Measurements from ENCODE around the gene TMEM258.

Gene TMEM258

GRCh38 chr11:61833926-61834277 lies 41.5 kb upstream of the TMEM258 start:
- no peak overlapping the region for H3K4me3 ChIP-seq (ENCODE audit: low read depth, low read length)
- peak overlapping the region; percentile 11; the same call in 1 of the 2 replicates for H3K27ac ChIP-seq (ENCODE audit: extremely low read depth, low read depth, low read length)
- H3K9me3 ChIP-seq (ENCODE audit: control insufficient read depth, insufficient read depth, low read depth, low read length) = no peaks in the 10 kb centered on the region
- ChIA-PET POLR2A (interaction anchor here (0.6 kb wide), 1 partner anchor 258 kb away, joined by 3 read pairs; no protein-coding TSS in a partner anchor), CTCF (interaction anchor here (0.6 to 1.3 kb wide), 3 partner anchors 19 to 314 kb away, joined by 3 read pairs; no protein-coding TSS in a partner anchor)
- peaks cover 10% of the 10 kb centered on the region; the same call in 1 of the 2 replicates for H3K4me1 ChIP-seq (ENCODE audit: control insufficient read depth, insufficient read depth, low read length)
- no peak for TF ChIP-seq ZNF366 (tag by site-specific recombination; conservative IDR thresholded peaks at IDR 0.05)
- TF ChIP-seq WT1 (tag by site-specific recombination; IDR thresholded peaks at IDR 0.05) = no peak
- H3K36me3 ChIP-seq (ENCODE audit: control insufficient read depth in 2 of 2, insufficient read depth in 1 of 2, low read length in 2 of 2) = no peaks in the 10 kb centered on the region; a peak in 1 of 3 replicates

GRCh38 chr11:61833471-61833870 lies 41.1 kb upstream of the TMEM258 start:
- H3K4me1 ChIP-seq (ENCODE audit: control insufficient read depth, insufficient read depth, low read length) = peaks cover 10% of the 10 kb centered on the region; the same call in 1 of the 2 replicates
- H3K4me3 ChIP-seq (ENCODE audit: low read depth, low read length) = no peak overlapping the region
- ChIA-PET POLR2A (no interaction called here), CTCF (interaction anchor here (0.6 to 1.3 kb wide), 2 partner anchors 19 to 36 kb away, joined by 3 read pairs; no protein-coding TSS in a partner anchor)
- H3K36me3 ChIP-seq (ENCODE audit: control insufficient read depth in 2 of 2, insufficient read depth in 1 of 2, low read length in 2 of 2) = no peaks in the 10 kb centered on the region; a peak in 1 of 3 replicates
- TF ChIP-seq ZNF473 (tag by site-specific recombination; IDR thresholded peaks at IDR 0.05) = no peak
- TF ChIP-seq ZNF623 (tag by site-specific recombination; IDR thresholded peaks at IDR 0.05) = no peak
- no peak for TF ChIP-seq ZNF133 (tag by site-specific recombination; IDR thresholded peaks at IDR 0.05)
- TF ChIP-seq ZNF449 (tag by site-specific recombination; IDR thresholded peaks at IDR 0.05) = no peak
- TF ChIP-seq KLF8 (tag by site-specific recombination; IDR thresholded peaks at IDR 0.05) = no peak
- TF ChIP-seq ELK4 (IDR thresholded peaks at IDR 0.05; ENCODE audit: borderline replicate concordance, low read depth, low read length) = no peak
- no peak for TF ChIP-seq ZNF157 (tag by site-specific recombination; IDR thresholded peaks at IDR 0.05)
- no peak for TF ChIP-seq REPIN1 (tag by site-specific recombination; IDR thresholded peaks at IDR 0.05; ENCODE audit: low read depth)
- TF ChIP-seq ZNF37A (tag by site-specific recombination; IDR thresholded peaks at IDR 0.05) = no peak
- TF ChIP-seq SCRT1 (tag by site-specific recombination; IDR thresholded peaks at IDR 0.05; ENCODE audit: borderline replicate concordance) = no peak
- no peaks in the 10 kb centered on the region for H3K9me3 ChIP-seq (ENCODE audit: control insufficient read depth, insufficient read depth, low read depth, low read length)
- no peak overlapping the region for H3K27ac ChIP-seq (ENCODE audit: extremely low read depth, low read depth, low read length)

- Histone ChIP-seq H3K4me1 (ENCODE audit: control insufficient read depth, insufficient read depth, low read length) (peaks cover 10% of the 10 kb centered on the region; the same call in 1 of the 2 replicates), H3K4me3 (ENCODE audit: low read depth, low read length) (no peak overlapping the region), H3K36me3 (ENCODE audit: control insufficient read depth in 2 of 2, insufficient read depth in 1 of 2, low read length in 2 of 2) (no peaks in the 10 kb centered on the region), H3K9me3 (ENCODE audit: control insufficient read depth, insufficient read depth, low read depth, low read length) (no peaks in the 10 kb centered on the region), H3K27ac (ENCODE audit: extremely low read depth, low read depth, low read length) (no peak overlapping the region)
- ChIA-PET CTCF (no interaction called here), POLR2A (no interaction called here)
- TF ChIP-seq ZNF175 (tag by site-specific recombination; IDR thresholded peaks at IDR 0.05) = no peak
- TF ChIP-seq ZNF549 (tag by site-specific recombination; IDR thresholded peaks at IDR 0.05) = no peak
- TF ChIP-seq ZNF639 (tag by site-specific recombination; IDR thresholded peaks at IDR 0.05) = no peak
- no peak for TF ChIP-seq PRDM2 (tag by site-specific recombination; IDR thresholded peaks at IDR 0.05; ENCODE audit: borderline replicate concordance)
- no peak for TF ChIP-seq ZNF37A (tag by site-specific recombination; IDR thresholded peaks at IDR 0.05)
- no peak for TF ChIP-seq WT1 (tag by site-specific recombination; IDR thresholded peaks at IDR 0.05)
- TF ChIP-seq GLIS1 (tag by site-specific recombination; IDR thresholded peaks at IDR 0.05) = no peak
- no peak for TF ChIP-seq ZNF580 (tag by site-specific recombination; IDR thresholded peaks at IDR 0.05)
- TF ChIP-seq ZNF214 (tag by site-specific recombination; IDR thresholded peaks at IDR 0.05; ENCODE audit: borderline replicate concordance) = no peak
- no peak for TF ChIP-seq KLF7 (tag by site-specific recombination; IDR thresholded peaks at IDR 0.05; ENCODE audit: borderline replicate concordance)
- no peak for TF ChIP-seq ZNF843 (tag by site-specific recombination; IDR thresholded peaks at IDR 0.05)
- no peak for TF ChIP-seq GLIS2 (tag by site-specific recombination; IDR thresholded peaks at IDR 0.05)
Measured at GRCh38 chr11:61832754-61833153, 40.4 kb upstream of the TMEM258 start.

Measured in HEK293 (cell line).